ENCODE results near the gene BEST1.
"Not testable (repeated sequence)": the region's sequence is repeated elsewhere in the genome, so short reads cannot be mapped to it uniquely, and the experiment has no call there.

BEST1 gene

GRCh38 chr11:61980783-61981541 is 30.8 kb downstream of the BEST1 start:
- DNase-seq, result no peak

DNA sequence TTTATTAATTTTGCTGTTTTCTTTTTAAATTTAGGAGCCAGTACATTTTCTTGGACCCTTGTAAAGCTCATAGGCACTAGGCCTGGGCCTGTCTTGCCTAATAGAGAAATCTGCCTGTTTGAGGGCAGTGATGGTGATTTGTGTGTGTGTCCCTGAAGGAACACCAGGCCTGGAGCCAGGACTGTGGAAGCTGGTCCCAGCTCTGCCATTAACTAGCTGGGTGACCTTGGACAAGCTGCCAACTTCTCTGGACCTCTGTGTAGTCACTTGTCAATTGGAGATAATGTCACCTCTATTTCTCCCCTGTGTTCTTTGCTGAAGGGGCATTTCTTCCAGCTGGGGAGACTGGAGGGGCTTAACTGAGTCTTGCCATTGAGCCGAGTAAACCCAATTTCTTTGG is 33.3 kb downstream of the BEST1 start:
- DNase-seq, result no peak

GRCh38 chr11:61985869-61986268 is 35.7 kb downstream of the BEST1 start:
- no peak for DNase-seq

DNA sequence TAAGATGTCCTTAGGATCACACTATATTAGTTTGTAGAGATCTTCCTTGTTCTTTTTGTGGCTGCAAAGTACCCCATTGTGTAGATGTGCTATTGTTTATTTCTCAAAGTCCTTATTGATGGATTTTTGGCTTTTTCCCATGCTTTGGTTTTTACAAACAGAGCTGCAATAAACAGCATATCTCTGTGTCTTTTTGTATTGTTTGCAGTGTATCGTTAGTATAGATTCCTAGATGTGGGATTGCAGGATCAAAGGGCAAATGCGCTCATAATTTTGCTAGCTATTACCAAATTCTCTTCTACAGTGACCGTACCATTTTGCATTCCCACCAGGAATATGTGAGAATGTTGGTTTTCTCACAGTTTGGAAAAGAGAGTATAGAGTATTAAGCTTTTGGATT is 44.8 kb downstream of the BEST1 start:
- no peak for DNase-seq

GRCh38 chr11:61996933-61997332 is 46.8 kb downstream of the BEST1 start:
- no peak for DNase-seq

- DNase-seq, result no peak
Observed at GRCh38 chr11:61999141-61999975, 49.2 kb downstream of the BEST1 start.

GRCh38 chr11:62000539-62001446 is 50.6 kb downstream of the BEST1 start:
- no peak for DNase-seq

DNA sequence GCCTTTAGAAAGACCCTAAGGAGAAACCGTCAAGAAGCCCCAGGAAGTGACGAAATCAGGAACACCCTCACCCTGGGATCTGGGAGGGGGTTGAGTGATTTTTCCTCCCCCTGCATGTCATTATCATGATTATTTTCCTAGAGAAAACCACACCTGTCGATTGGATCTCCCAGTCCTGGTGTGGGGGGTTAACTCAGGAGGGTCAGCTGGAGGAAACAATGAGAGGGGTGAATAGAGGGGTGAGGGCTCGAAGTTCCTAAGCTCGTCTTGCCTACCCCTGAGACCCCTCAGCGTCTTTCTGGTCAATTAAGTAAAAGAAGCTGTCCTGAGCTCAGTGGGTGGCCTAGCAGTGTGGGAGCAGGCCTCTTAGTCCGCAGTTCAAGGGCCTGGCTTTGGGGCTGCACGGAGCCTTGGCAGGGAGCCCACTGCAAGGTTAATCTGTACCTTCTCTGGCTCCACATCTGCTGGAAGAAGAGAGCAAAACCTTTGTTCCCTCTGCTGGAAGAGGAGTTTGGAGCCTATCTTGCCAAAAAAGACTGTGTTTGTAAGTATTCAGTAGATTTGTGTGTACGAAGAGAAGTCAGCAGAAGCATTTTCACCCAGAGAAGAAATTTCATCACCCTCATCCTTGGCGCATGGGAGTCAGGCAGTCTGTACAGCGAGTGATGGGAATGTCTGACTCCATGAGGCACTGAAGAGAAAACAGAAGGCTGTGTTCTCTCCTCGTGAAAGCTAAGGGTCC is 51.5 kb downstream of the BEST1 start:
- DNase-seq, result no peak

- not testable (repeated sequence) for DNase-seq
Observed at GRCh38 chr11:62002283-62002682, 52.1 kb downstream of the BEST1 start.

- no peak for DNase-seq
Observed at GRCh38 chr11:62004473-62004872, 54.3 kb downstream of the BEST1 start.

DNA sequence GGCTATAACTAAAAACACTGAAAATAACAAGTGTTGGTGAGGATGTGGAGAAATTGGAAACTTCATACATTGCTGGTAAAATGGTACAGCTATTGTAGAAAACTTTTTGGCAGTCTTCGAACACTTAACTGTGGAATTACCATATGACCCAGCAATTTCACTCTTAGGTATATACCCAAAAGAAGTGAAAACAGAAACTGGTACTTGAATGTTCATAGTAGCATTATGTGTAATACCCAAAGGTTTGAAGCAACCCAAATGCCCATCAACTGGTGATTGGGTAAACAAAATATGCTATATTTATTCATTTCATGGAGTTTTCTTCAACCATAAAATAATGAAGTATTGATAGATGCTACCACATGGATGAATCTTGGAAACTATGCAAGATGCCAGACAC is 58.0 kb downstream of the BEST1 start:
- DNase-seq, result no peak

GRCh38 chr11:62010935-62011528 is 60.9 kb downstream of the BEST1 start:
- no peak for DNase-seq

GRCh38 chr11:62011881-62012280 is 61.7 kb downstream of the BEST1 start:
- DNase-seq, result no peak

- no peak for DNase-seq
Observed at GRCh38 chr11:62012451-62012831, 62.3 kb downstream of the BEST1 start.

GRCh38 chr11:62012832-62013461 is 62.8 kb downstream of the BEST1 start:
- no peak for DNase-seq
